Stimulated activated naive CD8-positive, alpha-beta T cell treated with anti-CD3 and anti-CD28 coated beads, Interleukin-15, amount 100 ng/mL, for 72 hours (primary cell): ENCODE data around the gene PANK2.
A peak's percentile ranks its signal among the peaks of the same experiment; 100 is the strongest.
"Not testable (repeated sequence)": the region's sequence is repeated elsewhere in the genome, so short reads cannot be mapped to it uniquely, and the experiment has no call there.

Experiments used
- ATAC-seq: fragments of 150-1000 bp; cut with Tn5 transposase; 2 replicates; pipeline ENCODE4 v1.10.0; 2021; ENCODE audit warnings: mild to moderate bottlenecking, moderate library complexity
- DNase-seq, 2 donors: peaks; one replicate each; pipeline ENCODE4 v3.0.0; 2021 to 2022
- H3K27ac Mint-ChIP-seq, 2 donors: one replicate each; pipeline ENCODE4 v1.8.0; 2022; ENCODE audit warnings: mild to moderate bottlenecking in 2 of 2, mixed read lengths in 2 of 2, moderate library complexity in 2 of 2
- H3K27me3 Mint-ChIP-seq: one replicate; pipeline ENCODE4 v1.8.0; 2022; ENCODE audit warnings: mixed read lengths
- H3K4me1 Mint-ChIP-seq: one replicate; pipeline ENCODE4 v1.8.0; 2022; ENCODE audit warnings: mild to moderate bottlenecking, mixed read lengths
- H3K4me3 Mint-ChIP-seq, 2 donors: one replicate each; pipeline ENCODE4 v1.8.0; 2022; ENCODE audit warnings: mild to moderate bottlenecking in 2 of 2, mixed read lengths in 2 of 2, moderate library complexity in 1 of 2
- H3K9me3 Mint-ChIP-seq, 2 donors: one replicate each; pipeline ENCODE4 v1.8.0; 2022; ENCODE audit warnings: mixed read lengths in 2 of 2

The PANK2 gene

GRCh38 chr20:3904224-3904623, 15.0 kb downstream of the PANK2 start:
- Mint-ChIP-seq H3K9me3 (no peaks in the 10 kb centered on the region), H3K4me1 (peaks cover 86% of the 10 kb centered on the region), H3K27me3 (no peaks in the 10 kb centered on the region), H3K4me3 (peak overlapping the region in 1 of 2 donors; percentile 0), H3K27ac (no peak overlapping the region)
- no peak for ATAC-seq
- DNase-seq: no peak

GRCh38 chr20:3904857-3905256, 15.7 kb downstream of the PANK2 start:
- H3K27me3 Mint-ChIP-seq: no peaks in the 10 kb centered on the region
- DNase-seq: no peak
- H3K4me1 Mint-ChIP-seq: peaks cover 79% of the 10 kb centered on the region
- H3K9me3 Mint-ChIP-seq: no peaks in the 10 kb centered on the region
- peak overlapping the region in 1 of 2 donors; percentile 0 for H3K4me3 Mint-ChIP-seq
- ATAC-seq: no peak
- H3K27ac Mint-ChIP-seq: no peak overlapping the region

GRCh38 chr20:3906744-3907721, 17.8 kb downstream of the PANK2 start:
- H3K27me3 Mint-ChIP-seq, H3K9me3 Mint-ChIP-seq: not testable (repeated sequence)
- Mint-ChIP-seq H3K4me1 (peaks cover 58% of the 10 kb centered on the region), H3K4me3 (peak overlapping the region; percentile 69 to 74), H3K27ac (peak overlapping the region; percentile 87 to 89)
- peak; percentile 98 for ATAC-seq
- peak; percentile 43 to 75 for DNase-seq

- H3K27me3 Mint-ChIP-seq: no peaks in the 10 kb centered on the region
- DNase-seq: no peak
- peaks cover 49% of the 10 kb centered on the region for H3K4me1 Mint-ChIP-seq
- peak overlapping the region in 1 of 2 donors; percentile 77 for H3K27ac Mint-ChIP-seq
- ATAC-seq: no peak
- no peak overlapping the region for H3K4me3 Mint-ChIP-seq
- H3K9me3 Mint-ChIP-seq: no peaks in the 10 kb centered on the region
These were observed 19.5 kb downstream of the PANK2 start for GRCh38 chr20:3908667-3909066.

- ATAC-seq (no peak), DNase-seq (no peak)
- Mint-ChIP-seq H3K4me1 (peaks cover 51% of the 10 kb centered on the region), H3K9me3 (no peaks in the 10 kb centered on the region), H3K27me3 (no peaks in the 10 kb centered on the region), H3K27ac (peak overlapping the region in 1 of 2 donors; percentile 48), H3K4me3 (no peak overlapping the region)
These were observed 20.8 kb downstream of the PANK2 start for GRCh38 chr20:3909952-3910366.

- Mint-ChIP-seq H3K4me3 (no peak overlapping the region), H3K9me3 (no peaks in the 10 kb centered on the region), H3K27ac (no peak overlapping the region), H3K27me3 (no peaks in the 10 kb centered on the region), H3K4me1 (peaks cover 52% of the 10 kb centered on the region)
- ATAC-seq (no peak), DNase-seq (no peak)
These were observed 21.7 kb downstream of the PANK2 start for GRCh38 chr20:3910853-3911252.

- peaks cover 48% of the 10 kb centered on the region for H3K4me1 Mint-ChIP-seq
- ATAC-seq (no peak), DNase-seq (no peak)
- peak overlapping the region in 1 of 2 donors; percentile 12 for H3K27ac Mint-ChIP-seq
- no peaks in the 10 kb centered on the region for H3K27me3 Mint-ChIP-seq
- H3K9me3 Mint-ChIP-seq: no peaks in the 10 kb centered on the region
- no peak overlapping the region for H3K4me3 Mint-ChIP-seq
These were observed 22.8 kb downstream of the PANK2 start for GRCh38 chr20:3911956-3912355.

- Mint-ChIP-seq H3K27me3 (no peaks in the 10 kb centered on the region), H3K27ac (peak overlapping the region; percentile 28 to 85), H3K9me3 (no peaks in the 10 kb centered on the region), H3K4me1 (peaks cover 34% of the 10 kb centered on the region), H3K4me3 (no peak overlapping the region)
- no peak for ATAC-seq
- no peak for DNase-seq
These were observed 25.3 kb downstream of the PANK2 start for GRCh38 chr20:3914446-3914845.

GRCh38 chr20:3915691-3916090, 26.5 kb downstream of the PANK2 start:
- Mint-ChIP-seq H3K4me1 (peaks cover 34% of the 10 kb centered on the region), H3K4me3 (peak overlapping the region in 1 of 2 donors; percentile 12), H3K27ac (no peak overlapping the region), H3K9me3 (no peaks in the 10 kb centered on the region), H3K27me3 (no peaks in the 10 kb centered on the region)
- DNase-seq (no peak), ATAC-seq (no peak)

- H3K4me1 Mint-ChIP-seq: peaks cover 34% of the 10 kb centered on the region
- H3K9me3 Mint-ChIP-seq: no peaks in the 10 kb centered on the region
- H3K27ac Mint-ChIP-seq: no peak overlapping the region
- ATAC-seq: no peak
- H3K4me3 Mint-ChIP-seq: no peak overlapping the region
- no peaks in the 10 kb centered on the region for H3K27me3 Mint-ChIP-seq
- DNase-seq: no peak
These were observed 27.2 kb downstream of the PANK2 start for GRCh38 chr20:3916364-3916763.

GRCh38 chr20:3919352-3919751, 30.2 kb downstream of the PANK2 start:
- DNase-seq (no peak), ATAC-seq (no peak)
- Mint-ChIP-seq H3K4me3 (no peak overlapping the region), H3K27me3 (no peaks in the 10 kb centered on the region), H3K9me3 (no peaks in the 10 kb centered on the region), H3K4me1 (peaks cover 50% of the 10 kb centered on the region), H3K27ac (no peak overlapping the region)

GRCh38 chr20:3922223-3922982, 33.2 kb downstream of the PANK2 start:
- H3K4me1 Mint-ChIP-seq: peaks cover 54% of the 10 kb centered on the region
- H3K9me3 Mint-ChIP-seq: no peaks in the 10 kb centered on the region
- H3K4me3 Mint-ChIP-seq: no peak overlapping the region

GRCh38 chr20:3922983-3923339, 33.8 kb downstream of the PANK2 start:
- no peak for ATAC-seq
- no peaks in the 10 kb centered on the region for H3K27me3 Mint-ChIP-seq
- DNase-seq: no peak
- H3K9me3 Mint-ChIP-seq: no peaks in the 10 kb centered on the region
- H3K4me1 Mint-ChIP-seq: peaks cover 56% of the 10 kb centered on the region
- H3K27ac Mint-ChIP-seq: peak overlapping the region; percentile 92 to 95
- H3K4me3 Mint-ChIP-seq: no peak overlapping the region

More at GRCh38 chr20:3922223-3922982, 33.2 kb downstream of the PANK2 start:
- peak overlapping the region; percentile 92 to 95 for H3K27ac Mint-ChIP-seq
- H3K27me3 Mint-ChIP-seq: no peaks in the 10 kb centered on the region
- DNase-seq (no peak), ATAC-seq (no peak)

- H3K27me3 Mint-ChIP-seq: no peaks in the 10 kb centered on the region
- H3K4me1 Mint-ChIP-seq: peaks cover 59% of the 10 kb centered on the region
- DNase-seq (no peak), ATAC-seq (no peak)
- H3K27ac Mint-ChIP-seq: peak overlapping the region in 1 of 2 donors; percentile 8
- H3K9me3 Mint-ChIP-seq: no peaks in the 10 kb centered on the region
- H3K4me3 Mint-ChIP-seq: no peak overlapping the region
These were observed 34.6 kb downstream of the PANK2 start for GRCh38 chr20:3923818-3924217.

- H3K9me3 Mint-ChIP-seq: no peaks in the 10 kb centered on the region
- H3K4me1 Mint-ChIP-seq: peaks cover 61% of the 10 kb centered on the region
- H3K27ac Mint-ChIP-seq: peak overlapping the region; percentile 68 to 87
- no peak overlapping the region for H3K4me3 Mint-ChIP-seq
- no peak for DNase-seq
- no peak for ATAC-seq
- H3K27me3 Mint-ChIP-seq: no peaks in the 10 kb centered on the region
These were observed 35.3 kb downstream of the PANK2 start for GRCh38 chr20:3924304-3925112.
